A673 (cell line): ENCODE results near the gene CPLX1.

Source experiments
- CTCF ChIP-seq: fragments of 300-800, 200-600 bp; sonication (generic); conservative IDR thresholded peaks from 2 replicates; pipeline ENCODE4 v1.5.1; 2017; ENCODE audit warnings: low read depth, mild to moderate bottlenecking, antibody characterized with exemption, low read length, moderate library complexity, mixed read lengths
- EZH2 ChIP-seq: fragments of 200-600 bp; sonication (generic); IDR thresholded peaks from 2 replicates; pipeline ENCODE4 v1.6.1; 2017; ENCODE audit warnings: borderline replicate concordance, low read depth, mild to moderate bottlenecking, mixed read lengths, antibody characterized with exemption, low read length; ENCODE audit not compliant: poor library complexity, severe bottlenecking

DNA sequence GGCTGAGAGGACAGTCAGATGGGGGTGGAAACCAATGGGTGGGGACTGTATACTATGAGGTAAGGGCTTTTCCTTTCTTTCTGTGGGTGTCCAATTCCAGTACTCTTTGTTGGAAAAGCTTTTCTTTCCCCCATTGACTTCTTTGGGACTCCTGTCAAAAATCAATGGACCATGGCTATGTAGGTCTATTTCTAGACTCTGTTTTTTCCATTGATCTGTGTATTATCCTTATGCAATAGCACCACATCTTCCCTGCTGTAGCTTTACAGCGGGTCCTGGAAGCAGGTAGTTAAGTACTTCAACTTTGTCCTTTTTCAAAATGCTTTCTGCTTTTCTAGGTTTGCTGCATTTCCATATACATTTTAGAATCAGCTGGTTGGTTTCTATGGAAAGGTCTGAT, 11.8 kb upstream of the CPLX1 start:
- no peak for TF ChIP-seq CTCF
- TF ChIP-seq EZH2 = no peak
